ENCODE measurements around the gene LIN54. TPM values are rescaled to one million over a fixed set of nuclear protein-coding genes. Genes with fewer than 3 reads are reported as not detected.

LIN54 gene
- polyA plus RNA-seq, 1 donor (not counting 4 experiments of a cell fraction or from before 2014, with no cell fraction given), result 8.1 TPM

DNA sequence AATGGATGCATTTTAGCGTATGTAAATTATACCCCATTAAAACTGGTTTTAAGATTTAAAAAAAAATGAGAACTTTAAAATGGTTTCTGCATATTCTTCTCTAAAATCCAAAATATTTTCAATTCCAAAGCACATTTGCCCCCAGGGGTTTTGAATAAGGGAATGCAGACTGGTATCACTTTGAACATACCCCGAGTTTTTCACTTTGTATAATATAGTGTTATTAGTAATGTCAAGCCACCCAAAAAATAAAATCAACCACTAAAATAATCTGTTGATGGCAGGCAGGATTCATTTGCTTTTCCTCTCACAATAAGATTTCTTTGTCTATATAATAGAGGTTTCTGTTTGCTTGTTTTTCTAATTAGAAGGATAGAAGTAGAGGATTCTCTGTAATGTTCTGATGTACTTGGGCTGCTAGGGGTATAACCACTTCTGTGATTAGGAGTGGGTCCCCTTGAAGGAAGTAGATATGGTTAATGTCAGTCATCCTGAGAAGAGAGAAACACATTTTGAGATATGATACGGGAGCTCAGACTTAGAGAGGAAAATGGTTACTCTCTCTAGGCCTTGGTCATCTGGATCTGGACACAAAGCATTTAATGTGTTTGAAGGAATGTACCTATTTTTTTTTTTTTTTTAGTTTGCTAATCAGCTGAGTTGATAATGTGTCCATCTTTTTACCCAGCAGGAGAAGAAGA, 9.3 kb upstream of the LIN54 start:
- H3K36me3 ChIP-seq (ENCODE audit: control insufficient read depth in 2 of 2, extremely low read depth in 1 of 2, insufficient read depth in 2 of 2, low read length in 2 of 2), result no peaks in the 10 kb centered on the region
- H3K4me1 ChIP-seq (ENCODE audit: control insufficient read depth, extremely low read depth, insufficient read depth, low read length), result no peaks in the 10 kb centered on the region
- no peak for FAIRE-seq

DNA sequence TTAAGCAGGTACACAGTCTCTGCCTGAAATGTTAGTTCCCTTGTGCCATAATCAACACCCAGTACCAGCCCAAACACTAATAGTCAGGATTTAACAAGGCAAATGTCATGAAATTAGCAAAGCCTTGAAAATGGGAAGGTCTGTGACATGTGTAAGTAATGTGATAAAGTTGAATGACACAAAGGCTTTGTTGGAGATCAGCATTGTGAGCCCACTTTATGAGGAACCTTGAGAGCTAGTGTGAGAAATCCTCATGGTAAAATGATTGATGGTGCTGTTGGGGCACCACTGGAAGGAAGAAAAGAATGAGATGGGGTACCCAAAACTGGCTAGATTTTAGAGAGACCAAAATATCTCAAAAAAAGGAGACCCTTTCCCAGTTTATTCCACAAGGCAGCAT, 3.3 kb upstream of the LIN54 start:
- Histone ChIP-seq H3K9me3 (ENCODE audit: control insufficient read depth, low read depth, low read length) (no peaks in the 10 kb centered on the region), H2AFZ (ENCODE audit: control insufficient read depth, low read length) (peak overlapping the region; percentile 99), H3K4me2 (ENCODE audit: control insufficient read depth, extremely low read depth, insufficient read depth, low read depth, low read length) (peak overlapping the region; percentile 100), H3K4me3 (ENCODE audit: control insufficient read depth in 2 of 3, extremely low read depth in 1 of 3, insufficient read depth in 2 of 3, low read depth in 1 of 3, low read length in 3 of 3) (peak overlapping the region in 2 of 3 experiments; percentile 75 to 82), H3K9ac (ENCODE audit: control insufficient read depth, extremely low read depth, insufficient read depth, low read length) (peak overlapping the region; percentile 75), H3K79me2 (ENCODE audit: control insufficient read depth, insufficient read depth, low read length) (peaks cover 23% of the 10 kb centered on the region), H3K36me3 (ENCODE audit: control insufficient read depth in 2 of 2, extremely low read depth in 1 of 2, insufficient read depth in 2 of 2, low read length in 2 of 2) (no peaks in the 10 kb centered on the region), H3K9me1 (ENCODE audit: control insufficient read depth, extremely low read depth, insufficient read depth, low read length) (no peaks in the 10 kb centered on the region), H3K27ac (ENCODE audit: control insufficient read depth, insufficient read depth, low read length) (peak overlapping the region; percentile 77), H3K4me1 (ENCODE audit: control insufficient read depth, extremely low read depth, insufficient read depth, low read length) (peaks cover 13% of the 10 kb centered on the region), H3K27me3 (ENCODE audit: control insufficient read depth, extremely low read depth, insufficient read depth, low read length) (no peaks in the 10 kb centered on the region), H4K20me1 (ENCODE audit: control insufficient read depth, extremely low read depth, insufficient read depth, low read length) (no peaks in the 10 kb centered on the region)
- no peak for FAIRE-seq
- TF ChIP-seq EZH2 (IDR thresholded peaks at IDR 0.05; ENCODE audit: low read length), result no peak
- TF ChIP-seq, protein P1, sequence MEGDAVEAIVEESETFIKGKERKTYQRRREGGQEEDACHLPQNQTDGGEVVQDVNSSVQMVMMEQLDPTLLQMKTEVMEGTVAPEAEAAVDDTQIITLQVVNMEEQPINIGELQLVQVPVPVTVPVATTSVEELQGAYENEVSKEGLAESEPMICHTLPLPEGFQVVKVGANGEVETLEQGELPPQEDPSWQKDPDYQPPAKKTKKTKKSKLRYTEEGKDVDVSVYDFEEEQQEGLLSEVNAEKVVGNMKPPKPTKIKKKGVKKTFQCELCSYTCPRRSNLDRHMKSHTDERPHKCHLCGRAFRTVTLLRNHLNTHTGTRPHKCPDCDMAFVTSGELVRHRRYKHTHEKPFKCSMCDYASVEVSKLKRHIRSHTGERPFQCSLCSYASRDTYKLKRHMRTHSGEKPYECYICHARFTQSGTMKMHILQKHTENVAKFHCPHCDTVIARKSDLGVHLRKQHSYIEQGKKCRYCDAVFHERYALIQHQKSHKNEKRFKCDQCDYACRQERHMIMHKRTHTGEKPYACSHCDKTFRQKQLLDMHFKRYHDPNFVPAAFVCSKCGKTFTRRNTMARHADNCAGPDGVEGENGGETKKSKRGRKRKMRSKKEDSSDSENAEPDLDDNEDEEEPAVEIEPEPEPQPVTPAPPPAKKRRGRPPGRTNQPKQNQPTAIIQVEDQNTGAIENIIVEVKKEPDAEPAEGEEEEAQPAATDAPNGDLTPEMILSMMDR (optimal IDR thresholded peaks at IDR 0.05 in 1 of 3, IDR thresholded peaks at IDR 0.05 in 1 of 3, conservative IDR thresholded peaks at IDR 0.05 in 1 of 3; ENCODE audit: extremely low read depth in 1 of 3, insufficient read depth in 2 of 3, low read length in 3 of 3), result no peak
- no peak for DNase-seq (ENCODE audit: low read depth, low spot score)
- dilution Hi-C loops (cut with MboI; ENCODE audit: extremely low pct_ligation_motif_present, low sequenced_read_pairs), result no loop called here

More for the DNA sequence above, 9.3 kb upstream of the LIN54 start:
- Histone ChIP-seq H3K4me3 (ENCODE audit: control insufficient read depth in 2 of 3, extremely low read depth in 1 of 3, insufficient read depth in 2 of 3, low read depth in 1 of 3, low read length in 3 of 3) (no peak overlapping the region), H4K20me1 (ENCODE audit: control insufficient read depth, extremely low read depth, insufficient read depth, low read length) (no peaks in the 10 kb centered on the region), H3K79me2 (ENCODE audit: control insufficient read depth, insufficient read depth, low read length) (no peaks in the 10 kb centered on the region), H3K4me2 (ENCODE audit: control insufficient read depth, extremely low read depth, insufficient read depth, low read depth, low read length) (no peak overlapping the region), H3K27me3 (ENCODE audit: control insufficient read depth, extremely low read depth, insufficient read depth, low read length) (no peaks in the 10 kb centered on the region), H3K9ac (ENCODE audit: control insufficient read depth, extremely low read depth, insufficient read depth, low read length) (no peak overlapping the region), H3K27ac (ENCODE audit: control insufficient read depth, insufficient read depth, low read length) (no peak overlapping the region), H3K9me1 (ENCODE audit: control insufficient read depth, extremely low read depth, insufficient read depth, low read length) (no peaks in the 10 kb centered on the region), H2AFZ (ENCODE audit: control insufficient read depth, low read length) (no peak overlapping the region), H3K9me3 (ENCODE audit: control insufficient read depth, low read depth, low read length) (no peaks in the 10 kb centered on the region)
- TF ChIP-seq, protein P1 (optimal IDR thresholded peaks at IDR 0.05 in 1 of 3, IDR thresholded peaks at IDR 0.05 in 1 of 3, conservative IDR thresholded peaks at IDR 0.05 in 1 of 3; ENCODE audit: extremely low read depth in 1 of 3, insufficient read depth in 2 of 3, low read length in 3 of 3), result no peak
- no peak for TF ChIP-seq EZH2 (IDR thresholded peaks at IDR 0.05; ENCODE audit: low read length)
- no peak for DNase-seq (ENCODE audit: low read depth, low spot score)
- dilution Hi-C loops (cut with MboI; ENCODE audit: extremely low pct_ligation_motif_present, low sequenced_read_pairs), result no loop called here
